HCT116 (cell line): Measurements from ENCODE around the gene PRMT7. TPM values are rescaled to one million over a fixed set of nuclear protein-coding genes. Genes with fewer than 3 reads are reported as not detected.

Experiments used
- ATAC-seq: fragments of 200-7000 bp; cut with Tn5 transposase; 2 replicates; pipeline ENCODE4 v1.9.1; 2020; ENCODE audit warnings: mild to moderate bottlenecking, moderate library complexity
- BruUV-seq: library from RNA; stranded (reverse); fragments of 400-500 nt; replicated peaks from 2 replicates; lab custom pipeline; 2021; lab: Mats Ljungman, UMichigan
- CTCF ChIA-PET: fragments of 300-600 bp; sonication (Branson Sonifier 250); formaldehyde crosslinking; loops from one replicate; lab custom pipeline; 2021; ENCODE audit warnings: antibody characterized with exemption; lab: Charles Lee
- POLR2A ChIA-PET: fragments of 300-600, 350-600 bp; sonication (Branson Sonifier 250); formaldehyde crosslinking; loops from one replicate; lab custom pipeline; 2021; ENCODE audit warnings: antibody characterized with exemption; lab: Charles Lee
- RAD21 ChIA-PET, 2 experiments: fragments of 300-600 bp; sonication (Branson Sonifier 250); formaldehyde crosslinking; loops; one replicate each; lab custom pipeline; 2023; ENCODE audit warnings: low total read pairs in 2 of 2; ENCODE audit not compliant: uncharacterized antibody in 2 of 2, unreplicated experiment in 2 of 2, low non-redundant PET in 1 of 2; lab: Charles Lee
- DNase-seq: peaks from one replicate; pipeline ENCODE4 v3.0.0-alpha.2; 2010; ENCODE audit warnings: low read depth, low spot score
- H2AFZ ChIP-seq: fragments of 200-600 bp; shearing (Covaris generic), sonication (generic); 2 replicates; pipeline ENCODE4 v1.6.1; 2017; ENCODE audit warnings: low read depth, mixed run types, mixed read lengths, antibody characterized with exemption, low read length; ENCODE audit not compliant: poor library complexity, severe bottlenecking
- H3K27ac ChIP-seq: 2 replicates; pipeline ENCODE4 v1.5.1; 2012; ENCODE audit warnings: low read depth, low read length
- H3K27me3 ChIP-seq: fragments of 200-600 bp; sonication (generic); 2 replicates; pipeline ENCODE4 v1.6.1; 2016; ENCODE audit warnings: mixed run types, low read length, mixed read lengths; ENCODE audit not compliant: insufficient read depth
- H3K36me3 ChIP-seq, 2 experiments: fragments of 200-500 bp in 1 of 2; fragments of 200-600 bp in 1 of 2; sonication (Bioruptor generic) in 1 of 2; sonication (generic) in 1 of 2; 2 replicates each; pipeline versions ENCODE4 v1.5.1 to v1.6.1; 2014 to 2016; ENCODE audit warnings: low read length in 2 of 2, inconsistent platforms in 1 of 2, mixed read lengths in 1 of 2, mixed run types in 1 of 2; ENCODE audit not compliant: insufficient read depth in 2 of 2, control insufficient read depth in 1 of 2
- H3K4me1 ChIP-seq, 2 experiments: fragments of 200-600 bp in 1 of 2; sonication (generic) in 1 of 2; 2 replicates each; pipeline versions ENCODE4 v1.5.1 to v1.6.1; 2012 to 2017; ENCODE audit warnings: low read length in 2 of 2, inconsistent platforms in 1 of 2, mild to moderate bottlenecking in 1 of 2, mixed read lengths in 1 of 2, mixed run types in 1 of 2, moderate library complexity in 1 of 2; ENCODE audit not compliant: insufficient read depth in 2 of 2, control insufficient read depth in 1 of 2
- H3K4me2 ChIP-seq: fragments of 200-600 bp; sonication (generic); 2 replicates; pipeline ENCODE4 v1.6.1; 2017; ENCODE audit warnings: mixed run types, low read length, mixed read lengths
- H3K4me3 ChIP-seq, 2 experiments: fragments of 200-600 bp in 1 of 2; sonication (generic) in 1 of 2; replicated peaks in 1 of 2; 2 replicates each; pipeline ENCODE4 v1.5.1; 2011 to 2016; ENCODE audit warnings: low read length in 2 of 2, control low read depth in 1 of 2, low read depth in 1 of 2, mild to moderate bottlenecking in 1 of 2, mixed read lengths in 1 of 2, mixed run types in 1 of 2
- H3K79me2 ChIP-seq: fragments of 200-600 bp; sonication (generic); 2 replicates; pipeline ENCODE4 v1.6.1; 2017; ENCODE audit warnings: mild to moderate bottlenecking, mixed run types, low read length, moderate library complexity, mixed read lengths; ENCODE audit not compliant: insufficient read depth
- H3K9ac ChIP-seq: fragments of 200-600 bp; sonication (generic); 2 replicates; pipeline ENCODE4 v1.6.1; 2016; ENCODE audit warnings: low read length, mixed read lengths
- H3K9me2 ChIP-seq: fragments of 200-600 bp; sonication (generic), shearing (Covaris generic); 2 replicates; pipeline ENCODE4 v1.6.1; 2017; ENCODE audit warnings: mixed run types, mild to moderate bottlenecking, moderate library complexity; ENCODE audit not compliant: insufficient read depth
- H3K9me3 ChIP-seq, 2 experiments: fragments of 200-500 bp in 1 of 2; fragments of 200-600 bp in 1 of 2; sonication (Bioruptor generic) in 1 of 2; sonication (generic) in 1 of 2; 2 replicates each; pipeline ENCODE4 v1.6.1; 2014 to 2017; ENCODE audit warnings: low read length in 2 of 2, mixed read lengths in 2 of 2, inconsistent platforms in 1 of 2, low read depth in 1 of 2, mild to moderate bottlenecking in 1 of 2, mixed run types in 1 of 2, moderate library complexity in 1 of 2; ENCODE audit not compliant: control insufficient read depth in 1 of 2, insufficient read depth in 1 of 2
- H4K20me1 ChIP-seq: fragments of 200-600 bp; sonication (generic), shearing (Covaris generic); 2 replicates; pipeline ENCODE4 v1.6.1; 2017; ENCODE audit warnings: mixed run types, mild to moderate bottlenecking, moderate library complexity; ENCODE audit not compliant: insufficient read depth
- CBX3 ChIP-seq: IDR thresholded peaks from 2 replicates; pipeline ENCODE4 v1.6.1; 2012; ENCODE audit warnings: low read depth
- ELF1 ChIP-seq: IDR thresholded peaks from 2 replicates; pipeline ENCODE4 v1.6.1; 2012; ENCODE audit warnings: low read depth, borderline replicate concordance
- FOSL1 ChIP-seq: IDR thresholded peaks from 2 replicates; pipeline ENCODE4 v1.6.1; 2012; ENCODE audit warnings: low read depth
- POLR2A ChIP-seq: IDR thresholded peaks from 2 replicates; pipeline ENCODE4 v1.7.0; 2011; ENCODE audit warnings: borderline replicate concordance; ENCODE audit not compliant: insufficient read depth, insufficient read length; ENCODE audit errors: extremely low read depth
- POLR2AphosphoS5 ChIP-seq: IDR thresholded peaks from 2 replicates; pipeline ENCODE4 v1.6.1; 2011; ENCODE audit warnings: mild to moderate bottlenecking, low read depth, low read length, moderate library complexity
- RAD21 ChIP-seq: IDR thresholded peaks from 2 replicates; pipeline ENCODE4 v1.6.1; 2012; ENCODE audit warnings: low read depth, mild to moderate bottlenecking
- SP1 ChIP-seq: IDR thresholded peaks from 2 replicates; pipeline ENCODE4 v1.6.1; 2012; ENCODE audit warnings: low read depth
- SRF ChIP-seq: IDR thresholded peaks from 2 replicates; pipeline ENCODE4 v1.6.1; 2012; ENCODE audit warnings: low read depth
- TCF7L2 ChIP-seq: IDR thresholded peaks from 2 replicates; pipeline ENCODE4 v1.7.0; 2011; ENCODE audit warnings: borderline replicate concordance, inconsistent platforms; ENCODE audit not compliant: insufficient read depth, insufficient read length; ENCODE audit errors: extremely low read depth
- YY1 ChIP-seq: IDR thresholded peaks from 2 replicates; pipeline ENCODE4 v1.6.1; 2011; ENCODE audit warnings: low read length, low read depth, moderate library complexity, mild to moderate bottlenecking; ENCODE audit not compliant: insufficient replicate concordance; ENCODE audit errors: extremely low read depth
- ZNF274 ChIP-seq: fragments of 200-500 bp; sonication (Bioruptor generic); IDR thresholded peaks from 2 replicates; pipeline ENCODE4 v1.6.1; 2014; ENCODE audit warnings: mild to moderate bottlenecking, low read depth, low read length, inconsistent platforms
- intact Hi-C: fragments of 100-400 bp; cut with micrococcal nuclease; formaldehyde crosslinking; loops from 2 replicates; pipeline ENCODE4 v1.10.0; 2022
- total RNA-seq: library from RNA; stranded (reverse); gene quantifications from one replicate; pipeline ENCODE4 v1.2.1, GENCODE V29; 2021; ENCODE audit not compliant: unreplicated experiment
- TF ChIP-seq, protein P1 (sequence below): IDR thresholded peaks from 2 replicates; pipeline ENCODE4 v1.6.1; 2011; ENCODE audit warnings: mild to moderate bottlenecking, low read length, moderate library complexity; ENCODE audit not compliant: insufficient replicate concordance; ENCODE audit errors: extremely low read depth

PRMT7 gene
- total RNA-seq, 1 experiment from 2014 or later = 34.4 TPM

- TF ChIP-seq ELF1 (no peak), RAD21 (no peak), FOSL1 (no peak)
Observed at GRCh38 chr16:68313116-68313515, 2.3 kb downstream of the PRMT7 start (continued).

DNA sequence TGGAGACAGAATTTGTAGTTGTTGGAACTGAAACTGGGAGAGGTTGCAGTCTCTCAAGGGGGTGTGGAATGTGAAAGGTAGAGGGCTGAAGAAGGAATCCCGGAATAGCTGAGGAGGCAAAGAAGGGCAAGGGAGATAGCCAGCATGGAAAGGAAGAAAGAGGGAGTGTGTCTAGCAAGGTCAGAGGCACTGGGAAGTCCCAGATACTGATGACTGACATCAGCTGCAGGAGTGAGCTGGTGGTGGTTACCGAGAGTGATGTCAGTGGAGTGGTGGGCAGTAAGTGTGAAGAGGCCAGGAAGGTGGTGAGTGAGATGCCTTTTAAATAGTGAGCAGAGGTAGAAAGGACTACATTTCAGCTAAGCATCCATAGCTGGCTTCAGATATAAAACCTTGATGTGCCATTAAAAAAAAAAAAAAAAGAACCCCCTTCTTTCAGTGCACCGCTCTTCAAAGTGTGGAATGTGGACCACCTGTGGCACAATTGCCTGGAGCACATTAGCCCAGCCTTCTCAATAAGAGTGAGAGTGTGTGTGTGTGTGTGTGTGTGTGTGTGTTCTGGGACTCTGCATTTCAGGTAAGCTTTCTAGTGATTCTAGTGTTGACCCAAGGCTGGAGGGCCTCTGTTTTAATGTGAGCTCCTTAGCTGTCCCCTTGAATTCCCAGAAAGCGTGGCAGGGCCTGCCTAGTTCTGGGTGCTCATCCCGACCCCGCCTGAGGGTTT is 8.5 kb downstream of the PRMT7 start:
- ATAC-seq (no peak), DNase-seq (no peak)
- Histone ChIP-seq H2AFZ (no peak overlapping the region), H3K4me3 (no peak overlapping the region), H4K20me1 (no peaks in the 10 kb centered on the region), H3K4me1 (no peaks in the 10 kb centered on the region), H3K36me3 (peaks cover 16 to 19% of the 10 kb centered on the region in 2 experiments; a peak in 3 of 4 replicates), H3K9me2 (no peaks in the 10 kb centered on the region), H3K9ac (no peak overlapping the region), H3K27me3 (no peaks in the 10 kb centered on the region), H3K4me2 (no peak overlapping the region), H3K79me2 (peaks cover 19% of the 10 kb centered on the region), H3K9me3 (no peaks in the 10 kb centered on the region), H3K27ac (no peak overlapping the region)
- CTCF ChIA-PET = no interaction called here
- TF ChIP-seq SP1 = no peak
- TF ChIP-seq ZNF274 = no peak
- no peak for TF ChIP-seq POLR2A
- no peak for TF ChIP-seq POLR2AphosphoS5
- TF ChIP-seq, protein P1, sequence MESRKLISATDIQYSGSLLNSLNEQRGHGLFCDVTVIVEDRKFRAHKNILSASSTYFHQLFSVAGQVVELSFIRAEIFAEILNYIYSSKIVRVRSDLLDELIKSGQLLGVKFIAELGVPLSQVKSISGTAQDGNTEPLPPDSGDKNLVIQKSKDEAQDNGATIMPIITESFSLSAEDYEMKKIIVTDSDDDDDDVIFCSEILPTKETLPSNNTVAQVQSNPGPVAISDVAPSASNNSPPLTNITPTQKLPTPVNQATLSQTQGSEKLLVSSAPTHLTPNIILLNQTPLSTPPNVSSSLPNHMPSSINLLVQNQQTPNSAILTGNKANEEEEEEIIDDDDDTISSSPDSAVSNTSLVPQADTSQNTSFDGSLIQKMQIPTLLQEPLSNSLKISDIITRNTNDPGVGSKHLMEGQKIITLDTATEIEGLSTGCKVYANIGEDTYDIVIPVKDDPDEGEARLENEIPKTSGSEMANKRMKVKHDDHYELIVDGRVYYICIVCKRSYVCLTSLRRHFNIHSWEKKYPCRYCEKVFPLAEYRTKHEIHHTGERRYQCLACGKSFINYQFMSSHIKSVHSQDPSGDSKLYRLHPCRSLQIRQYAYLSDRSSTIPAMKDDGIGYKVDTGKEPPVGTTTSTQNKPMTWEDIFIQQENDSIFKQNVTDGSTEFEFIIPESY = no peak
- TF ChIP-seq TCF7L2 = no peak
- TF ChIP-seq SRF = no peak
- no peak for TF ChIP-seq YY1
- no peak for TF ChIP-seq CBX3
- RAD21 ChIA-PET = no interaction called here
- no TSS peak for BruUV-seq
- POLR2A ChIA-PET = interaction anchor here (0.8 kb wide), 1 partner anchor 9 kb away, joined by 4 read pairs; the partner anchor contains the start of genes PRMT7 and SLC7A6OS
- intact Hi-C loops = no loop called here
